Epithelial cell of proximal tubule (primary cell): ENCODE measurements around the gene SCAMP4. TPM values are rescaled to one million over a fixed set of nuclear protein-coding genes. Genes with fewer than 3 reads are reported as not detected.

Experiments
- DNase-seq: peaks from one replicate; pipeline ENCODE4 v3.0.0-alpha.2; 2011; ENCODE audit warnings: low read depth
- H3K4me3 ChIP-seq: 2 replicates; pipeline ENCODE4 v1.5.1; 2011; ENCODE audit warnings: low read depth, mild to moderate bottlenecking, low read length
- CTCF ChIP-seq: conservative IDR thresholded peaks from 2 replicates; pipeline ENCODE4 v1.5.1; 2012; ENCODE audit warnings: low read depth, mild to moderate bottlenecking, low read length
- total RNA-seq: library from RNA; depleted of rRNA; stranded (reverse); fragments of >200 nt; gene quantifications from 2 replicates; pipeline ENCODE4 v1.2.3, GENCODE V29; 2015

SCAMP4 gene
- total RNA-seq, 1 donor from 2014 or later: 134 TPM

GRCh38 chr19:1974381-1975161, 69.4 kb downstream of the SCAMP4 start:
- DNase-seq: no peak
- H3K4me3 ChIP-seq: no peak overlapping the region
- TF ChIP-seq CTCF: no peak

- no peak overlapping the region for H3K4me3 ChIP-seq
- no peak for DNase-seq
- TF ChIP-seq CTCF: no peak
Measured at GRCh38 chr19:1975162-1975480, 69.9 kb downstream of the SCAMP4 start.

Other genes with a start within 250 kb of the SCAMP4 start
- gene ONECUT3, start 151.9 kb upstream of the SCAMP4 start, total RNA-seq: not detected in 2 replicates
- 1.7 and 4.6 TPM in 2 replicates for gene ATP8B3, start 93.1 kb upstream of the SCAMP4 start, total RNA-seq
- 14.5 and 18.4 TPM in 2 replicates for gene REXO1, start 56.9 kb upstream of the SCAMP4 start, total RNA-seq
- gene KLF16, start 41.8 kb upstream of the SCAMP4 start, total RNA-seq: 28.1 and 28.8 TPM in 2 replicates
- 83.4 and 112 TPM in 2 replicates for gene ABHD17A, start 19.9 kb upstream of the SCAMP4 start, total RNA-seq
- gene ADAT3, start within 50 bp of the SCAMP4 start, total RNA-seq: 10.3 and 12.6 TPM in 2 replicates
- gene CSNK1G2, start 35.8 kb downstream of the SCAMP4 start, total RNA-seq: 82.9 and 85.4 TPM in 2 replicates
- 56.2 and 59.7 TPM in 2 replicates for gene BTBD2, start 110.3 kb downstream of the SCAMP4 start, total RNA-seq
- 118 and 154 TPM in 2 replicates for gene MKNK2, start 145.8 kb downstream of the SCAMP4 start, total RNA-seq
- 29.9 and 36.0 TPM in 2 replicates for gene MOB3A, start 190.9 kb downstream of the SCAMP4 start, total RNA-seq
- gene IZUMO4, start 191.5 kb downstream of the SCAMP4 start, total RNA-seq: 1.0 and 5.2 TPM in 2 replicates
- 101 and 141 TPM in 2 replicates for gene AP3D1, start 246.2 kb downstream of the SCAMP4 start, total RNA-seq